Fibroblast of the aortic adventitia (primary cell): ENCODE measurements around the gene ZNF789. TPM values are rescaled to one million over a fixed set of nuclear protein-coding genes. Genes with fewer than 3 reads are reported as not detected.

Experiments used
- DNase-seq: peaks from one replicate; pipeline ENCODE4 v3.0.0-alpha.2; 2010; ENCODE audit warnings: low read depth
- H3K4me3 ChIP-seq: 2 replicates; pipeline ENCODE4 v1.5.1; 2011; ENCODE audit warnings: low read depth, mild to moderate bottlenecking, control low read depth, low read length, moderate library complexity
- CTCF ChIP-seq: IDR thresholded peaks from 2 replicates; pipeline ENCODE4 v1.5.1; 2011; ENCODE audit warnings: mild to moderate bottlenecking, low read length, control low read depth, inconsistent platforms; ENCODE audit not compliant: insufficient read depth
- total RNA-seq: library from RNA; depleted of rRNA; stranded (reverse); fragments of >200 nt; gene quantifications from 2 replicates; pipeline ENCODE4 v1.2.3, GENCODE V29; 2012; ENCODE audit warnings: low replicate concordance

The ZNF789 gene
- total RNA-seq, 1 donor: 6.9 TPM

GRCh38 chr7:99437946-99438572 is 34.6 kb upstream of the ZNF789 start:
- TF ChIP-seq CTCF: no peak
- H3K4me3 ChIP-seq: peak overlapping the region; percentile 72
- DNase-seq: no peak

DNA sequence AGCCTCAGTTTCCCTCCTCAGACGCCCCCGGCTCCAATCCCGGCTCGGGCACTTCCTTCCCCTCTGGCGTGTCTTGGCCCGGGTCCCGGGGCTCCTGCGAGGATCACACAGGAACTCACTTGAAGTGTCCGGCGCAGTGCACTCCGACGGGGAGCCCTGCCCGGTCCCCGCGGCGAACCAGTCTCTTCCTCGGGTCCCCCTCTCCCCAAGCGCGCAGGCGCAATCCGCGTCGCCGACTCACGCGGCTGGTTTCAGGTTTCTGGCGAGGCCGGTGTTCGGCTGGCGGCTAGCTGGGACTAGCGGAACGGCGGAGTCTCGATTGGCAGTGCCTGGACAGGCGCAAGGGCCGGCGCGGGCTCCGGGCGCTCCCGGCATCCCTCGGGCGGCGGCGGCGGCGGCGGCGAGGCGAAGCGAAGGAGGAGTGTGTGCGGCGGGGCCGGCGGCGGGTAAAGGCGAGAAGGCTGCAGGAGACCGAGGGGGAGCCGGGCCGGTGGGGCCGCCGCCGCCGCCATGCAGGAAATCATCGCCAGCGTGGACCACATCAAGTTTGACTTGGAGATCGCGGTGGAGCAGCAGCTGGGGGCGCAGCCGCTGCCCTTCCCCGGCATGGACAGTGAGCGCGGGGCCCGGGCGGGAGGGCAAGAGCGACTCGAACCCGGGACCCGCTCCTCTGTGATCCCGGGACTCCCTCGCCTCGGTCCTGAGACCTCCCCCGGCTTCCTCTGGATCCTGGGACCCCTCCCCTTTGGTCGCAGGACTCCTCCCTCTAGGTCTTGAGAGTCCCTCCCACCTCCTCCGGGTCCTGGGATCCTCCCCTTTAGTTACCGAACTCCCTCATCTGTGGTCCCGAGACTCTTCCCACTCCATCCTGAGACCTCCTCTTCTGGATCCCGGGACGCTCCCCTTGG is 33.9 kb upstream of the ZNF789 start, which contains the start of the genes CPSF4 and PTCD1:
TSS of gene CPSF4 (plus strand) at position 371 of the 908 bp plus-strand sequence. CDS start at position 511, 140 bp downstream.
TSS of gene PTCD1 (minus strand) at position 226 of the 908 bp plus-strand sequence. CDS start 3,556 bp downstream, outside the sequence.
- peak; percentile 94 for DNase-seq
- TF ChIP-seq CTCF: no peak
- peak within 1 kb of the TSS; percentile 72 for H3K4me3 ChIP-seq

GRCh38 chr7:99440195-99440594 is 32.5 kb upstream of the ZNF789 start:
- no peak for TF ChIP-seq CTCF
- H3K4me3 ChIP-seq: peak overlapping the region; percentile 72
- DNase-seq: peak; percentile 55

GRCh38 chr7:99446096-99446495 is 26.6 kb upstream of the ZNF789 start:
- DNase-seq: no peak
- H3K4me3 ChIP-seq: no peak overlapping the region
- no peak for TF ChIP-seq CTCF

- DNase-seq: no peak
- peak; percentile 3 for TF ChIP-seq CTCF
- H3K4me3 ChIP-seq: no peak overlapping the region
These were observed 24.7 kb upstream of the ZNF789 start for GRCh38 chr7:99447943-99448342.

- no peak for DNase-seq
- no peak overlapping the region for H3K4me3 ChIP-seq
- no peak for TF ChIP-seq CTCF
These were observed 23.8 kb upstream of the ZNF789 start for GRCh38 chr7:99448855-99449254.
